DMS153 treated with DMSO at 0.1 percent for 48 hours (cell line): ENCODE measurements around the gene FGF12.

Experiments used
- DNase-seq: peaks from one replicate; lab custom pipeline; 2025; ENCODE audit not compliant: unreplicated experiment; lab: John Stamatoyannopoulos, UW

FGF12 gene

DNA sequence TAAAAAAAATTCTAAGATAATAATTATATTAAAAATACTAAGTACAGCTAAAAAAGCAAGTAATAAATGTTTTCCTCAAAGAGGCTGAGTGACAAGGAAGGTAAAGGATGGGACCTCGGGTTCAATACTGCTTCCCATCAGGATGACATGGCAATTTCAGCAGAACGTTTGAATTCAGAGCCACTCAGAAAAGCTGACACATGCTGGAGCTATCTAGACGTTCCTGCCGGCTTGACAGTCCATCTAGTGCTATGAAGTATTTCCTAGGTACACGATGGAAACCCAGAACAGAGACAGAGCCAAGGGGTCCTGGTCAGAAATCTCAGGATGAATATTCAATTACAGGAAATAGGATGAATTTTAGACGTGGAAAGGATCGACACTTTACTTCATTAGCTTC is 361.8 kb downstream of the FGF12 start:
- no peak for DNase-seq

DNA sequence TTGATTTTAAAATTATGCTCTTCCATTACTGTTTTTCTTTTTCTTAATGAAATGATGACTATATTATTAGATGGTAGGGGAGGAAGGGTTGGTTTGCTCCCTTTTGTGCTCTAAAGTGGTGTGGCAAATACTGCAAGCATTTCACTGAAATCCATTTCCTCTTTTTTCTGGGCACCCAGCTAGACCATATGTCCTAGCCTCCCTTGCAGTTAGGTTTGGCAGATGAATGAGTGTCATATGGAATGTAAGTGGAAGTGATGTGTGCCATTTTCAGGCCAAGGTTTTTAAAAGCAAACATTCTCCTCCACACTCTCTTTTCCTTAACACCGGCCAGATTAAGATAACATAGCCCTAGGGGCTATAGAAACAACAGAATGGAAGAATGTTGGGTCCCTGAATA is 363.0 kb downstream of the FGF12 start:
- DNase-seq: no peak

GRCh38 chr3:192354687-192355086 is 372.7 kb downstream of the FGF12 start:
- DNase-seq: no peak

GRCh38 chr3:192352142-192352541 is 375.2 kb downstream of the FGF12 start:
- DNase-seq: no peak

- no peak for DNase-seq
Measured at GRCh38 chr3:192351441-192351840, 375.9 kb downstream of the FGF12 start.

GRCh38 chr3:192340031-192340430 is 387.3 kb downstream of the FGF12 start:
- DNase-seq: no peak

DNA sequence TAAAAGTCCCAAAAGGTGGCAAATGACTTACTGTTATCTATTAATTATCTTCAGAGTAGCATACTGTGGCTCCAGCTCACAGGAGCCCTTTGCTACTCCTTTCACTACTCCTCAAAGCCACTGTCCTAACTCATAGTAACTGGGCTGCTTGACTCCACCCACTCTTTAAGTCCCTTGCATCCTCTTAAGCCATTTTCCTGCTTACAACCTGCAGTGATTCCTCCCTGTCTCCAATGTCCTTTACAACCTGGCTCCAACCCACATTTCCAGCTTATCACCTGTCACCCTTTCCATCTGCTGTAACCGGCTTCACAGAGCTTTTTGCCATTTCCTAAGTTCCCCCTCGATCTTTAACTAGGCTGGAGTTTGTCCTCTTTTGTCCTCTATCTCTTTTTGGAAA is 388.1 kb downstream of the FGF12 start:
- DNase-seq: no peak

GRCh38 chr3:192336286-192336685 is 391.1 kb downstream of the FGF12 start:
- no peak for DNase-seq

GRCh38 chr3:192332386-192333291 is 394.7 kb downstream of the FGF12 start:
- no peak for DNase-seq

DNA sequence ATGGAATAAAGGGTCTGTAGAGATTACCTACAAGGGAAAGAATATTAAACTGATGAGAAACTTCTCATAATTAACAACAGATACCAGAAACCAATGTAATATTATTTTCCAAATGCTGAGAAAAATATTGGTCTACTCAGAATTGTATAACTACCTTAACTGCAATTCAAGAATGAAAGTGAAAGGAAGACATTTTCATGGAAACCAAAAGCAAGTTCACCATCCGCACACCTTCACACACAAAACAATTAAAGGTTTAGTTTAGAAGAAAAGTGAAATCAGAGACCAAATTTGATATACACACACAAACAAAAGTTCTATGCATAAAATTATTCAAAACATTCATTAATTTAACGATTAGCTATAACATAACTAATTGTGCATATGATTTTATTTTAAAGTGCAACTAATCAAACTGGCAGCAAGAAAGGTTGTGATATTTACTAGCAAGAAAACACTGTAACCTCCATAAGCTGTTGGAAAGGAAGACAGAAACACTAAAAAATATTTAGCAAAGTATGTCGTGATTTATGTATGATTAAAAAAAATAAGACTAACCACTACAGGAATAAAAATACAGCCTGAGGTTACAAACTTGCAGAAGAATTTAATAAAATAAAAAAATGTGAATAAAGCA is 395.5 kb downstream of the FGF12 start:
- no peak for DNase-seq

DNA sequence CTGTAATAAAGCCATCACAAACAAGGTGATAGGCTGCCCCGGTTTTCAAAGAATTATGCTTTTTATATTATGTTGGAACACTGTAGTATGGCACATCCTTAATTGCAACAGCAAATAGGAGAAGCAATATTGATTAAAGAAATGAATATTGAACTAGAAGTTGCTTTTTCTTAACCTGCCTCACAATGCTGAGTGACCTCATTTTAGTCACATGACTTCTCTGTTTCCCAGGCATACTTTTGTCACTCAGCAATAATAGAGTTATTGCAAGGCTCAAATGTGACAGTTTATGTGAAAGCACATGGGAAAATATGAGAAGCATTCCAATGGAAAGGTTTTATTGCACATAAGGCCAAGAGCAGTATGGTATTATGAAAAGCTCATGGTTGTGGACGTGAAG is 400.7 kb downstream of the FGF12 start:
- no peak for DNase-seq

- no peak for DNase-seq
Measured at GRCh38 chr3:192317564-192317963, 409.8 kb downstream of the FGF12 start.

GRCh38 chr3:192313605-192314004 is 413.7 kb downstream of the FGF12 start:
- no peak for DNase-seq

GRCh38 chr3:192307631-192308030 is 419.7 kb downstream of the FGF12 start:
- DNase-seq: no peak

DNA sequence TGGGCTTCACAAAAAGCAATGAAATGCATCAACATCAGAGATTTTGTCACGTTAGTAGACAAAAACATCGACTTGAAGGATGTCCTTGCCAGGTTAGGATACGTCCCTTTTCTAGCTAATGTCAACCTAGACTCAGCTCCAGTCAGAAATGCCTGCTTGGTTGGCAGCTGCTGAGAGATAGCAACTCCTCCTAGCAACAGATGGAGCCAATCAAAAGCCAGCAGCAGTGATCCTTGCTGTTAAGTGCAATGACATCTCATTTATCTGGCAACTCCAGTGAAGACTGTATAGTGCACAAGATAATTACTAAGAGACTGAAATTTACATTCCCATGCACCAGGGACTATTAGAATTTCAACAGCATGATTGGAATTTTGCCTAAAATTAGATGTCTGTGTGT is 424.1 kb downstream of the FGF12 start:
- no peak for DNase-seq

DNA sequence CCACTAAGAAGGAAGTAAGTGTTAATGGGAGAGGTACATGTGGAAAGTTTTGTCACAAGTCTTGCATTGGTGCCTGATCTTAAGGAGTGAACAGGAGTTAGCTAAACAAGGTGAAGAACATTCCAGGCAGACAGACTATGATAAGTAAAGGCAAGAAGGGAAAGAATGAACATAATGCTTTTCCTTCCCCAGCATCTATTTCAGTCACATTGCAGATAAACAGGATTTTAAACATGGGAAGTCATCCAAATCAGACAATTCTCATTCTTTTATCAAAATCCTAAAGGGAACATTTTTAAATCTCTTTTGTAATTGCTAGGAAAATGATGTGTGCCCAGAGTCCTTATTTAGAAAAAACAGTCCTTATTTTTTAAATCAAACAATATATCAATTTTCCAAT is 424.6 kb downstream of the FGF12 start:
- no peak for DNase-seq

DNA sequence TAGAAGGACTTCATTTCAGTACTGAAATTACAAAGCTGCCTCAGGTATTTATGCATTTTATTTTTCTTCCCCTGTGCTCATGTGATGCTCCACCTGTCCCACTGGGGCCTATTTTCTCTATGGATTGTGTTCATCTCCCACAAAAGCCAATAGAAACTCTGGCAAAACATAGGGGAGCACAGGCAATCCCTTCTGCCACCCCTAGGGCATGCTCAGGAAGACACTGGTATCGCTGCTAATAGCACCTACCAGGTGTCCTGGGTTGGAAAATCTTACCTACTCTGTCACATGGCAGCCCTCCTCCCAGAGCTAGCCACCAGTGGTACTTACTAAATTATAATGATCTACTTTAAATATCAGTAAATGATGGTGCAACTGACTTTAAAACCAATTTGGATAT is 427.4 kb downstream of the FGF12 start:
- DNase-seq: no peak

GRCh38 chr3:192296845-192297244 is 430.5 kb downstream of the FGF12 start:
- no peak for DNase-seq

DNA sequence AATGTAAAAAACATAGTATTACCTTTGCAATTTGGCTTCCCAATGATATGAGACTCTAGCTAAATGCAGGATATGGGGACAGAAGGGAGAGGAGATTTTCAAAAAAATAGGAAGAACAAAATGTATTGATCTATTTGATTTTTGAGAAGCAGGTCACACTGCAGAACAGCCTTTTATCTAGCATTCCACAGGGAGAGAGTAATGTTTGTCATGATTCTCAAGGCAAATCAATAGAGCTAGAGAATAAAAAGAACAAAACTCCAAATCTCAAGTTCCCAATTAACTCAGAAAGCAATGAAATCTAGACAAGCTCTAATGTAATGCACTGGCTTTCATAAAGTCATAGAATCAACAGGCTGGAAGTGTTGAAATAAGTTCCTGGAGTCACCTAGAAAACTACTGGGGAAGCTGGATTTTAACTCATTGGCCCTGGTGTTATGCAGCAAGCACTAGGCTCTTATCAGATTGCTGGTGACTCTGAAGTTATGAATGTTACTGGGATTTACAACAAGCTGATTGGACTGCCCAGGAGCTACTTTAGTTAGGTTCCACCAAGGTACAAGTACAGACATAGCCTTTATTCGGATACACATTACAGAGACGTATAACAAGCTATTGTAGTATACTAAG is 442.8 kb downstream of the FGF12 start:
- no peak for DNase-seq

GRCh38 chr3:192281207-192281880 is 446.0 kb downstream of the FGF12 start:
- DNase-seq: no peak

- no peak for DNase-seq
Measured at GRCh38 chr3:192279664-192280063, 447.7 kb downstream of the FGF12 start.

- DNase-seq: no peak
Measured at GRCh38 chr3:192277477-192277876, 449.9 kb downstream of the FGF12 start.
